ENCODE measurements around the gene WAS. TPM values are rescaled to one million over a fixed set of nuclear protein-coding genes. Genes with fewer than 3 reads are reported as not detected.

Gene WAS
- total and polyA plus RNA-seq, 4 donors: 1.0 to 5.6 (median 4.1) TPM

- Histone ChIP-seq H3K9ac (ENCODE audit: low read depth in 1 of 2, low read length in 2 of 2) (no peak overlapping the region), H3K27ac (ENCODE audit: low read depth in 1 of 2, low read length in 2 of 2) (no peak overlapping the region), H3K36me3 (ENCODE audit: control insufficient read depth in 4 of 4, insufficient read depth in 3 of 4, low read depth in 1 of 4, low read length in 3 of 4) (no peaks in the 10 kb centered on the region), H3K4me1 (ENCODE audit: control insufficient read depth in 4 of 4, insufficient read depth in 4 of 4, low read length in 3 of 4) (peaks cover 0 to 14% (median 6%) of the 10 kb centered on the region in 4 donors), H3K9me3 (ENCODE audit: control insufficient read depth in 4 of 4, low read length in 3 of 4) (no peaks in the 10 kb centered on the region), H3K27me3 (ENCODE audit: control insufficient read depth in 4 of 4, insufficient read depth in 4 of 4, low read length in 3 of 4) (no peaks in the 10 kb centered on the region), H3K4me3 (ENCODE audit: low read depth in 1 of 3, low read length in 3 of 3) (no peak overlapping the region)
- 90% methylated on average over 4 of the region's 4 CpGs for WGBS
- no peak for TF ChIP-seq HNF4G (IDR thresholded peaks at IDR 0.05)
- TF ChIP-seq ZBTB33 (IDR thresholded peaks at IDR 0.05): no peak
- no peak for TF ChIP-seq MAX (IDR thresholded peaks at IDR 0.05)
- no peak for TF ChIP-seq FOXA2 (IDR thresholded peaks at IDR 0.05)
- TF ChIP-seq JUND (IDR thresholded peaks at IDR 0.05): no peak
- no peak for TF ChIP-seq SP1 (IDR thresholded peaks at IDR 0.05)
- TF ChIP-seq FOXA1 (IDR thresholded peaks at IDR 0.05): no peak
- no peak for TF ChIP-seq CTCF (IDR thresholded peaks at IDR 0.05; ENCODE audit: low read depth, low read length, missing input control)
- no peak for TF ChIP-seq ATF3 (IDR thresholded peaks at IDR 0.05)
- DNase-seq (ENCODE audit: low spot score): no peak
Measured at GRCh38 chrX:48715876-48716502, 32.4 kb downstream of the WAS start.

GRCh38 chrX:48719958-48720357 lies 36.4 kb downstream of the WAS start:
- no peaks in the 10 kb centered on the region for H3K36me3 ChIP-seq (ENCODE audit: control insufficient read depth in 4 of 4, insufficient read depth in 3 of 4, low read depth in 1 of 4, low read length in 3 of 4)
- no peak for DNase-seq (ENCODE audit: low spot score)
- TF ChIP-seq HNF4G (IDR thresholded peaks at IDR 0.05) (no peak), FOXA2 (IDR thresholded peaks at IDR 0.05) (no peak), TAF1 (conservative IDR thresholded peaks at IDR 0.05) (no peak), HNF4A (conservative IDR thresholded peaks at IDR 0.05) (no peak), GABPA (IDR thresholded peaks at IDR 0.05 in 1 of 2, conservative IDR thresholded peaks at IDR 0.05 in 1 of 2) (no peak), NR2F2 (IDR thresholded peaks at IDR 0.05) (no peak), REST (IDR thresholded peaks at IDR 0.05) (no peak), EGR1 (IDR thresholded peaks at IDR 0.05; ENCODE audit: low read depth in 2 of 2) (no peak), CTCF (IDR thresholded peaks at IDR 0.05; ENCODE audit: low read depth, low read length, missing input control) (no peak), RAD21 (IDR thresholded peaks at IDR 0.05) (no peak), JUND (IDR thresholded peaks at IDR 0.05) (no peak), RXRA (IDR thresholded peaks at IDR 0.05) (no peak), MAX (IDR thresholded peaks at IDR 0.05) (no peak), YY1 (IDR thresholded peaks at IDR 0.05) (no peak)
- no peak overlapping the region for H3K4me3 ChIP-seq (ENCODE audit: low read depth in 1 of 3, low read length in 3 of 3)
- 84% methylated on average over 2 of the region's 2 CpGs for WGBS
- peaks cover 0 to 2% (median 0%) of the 10 kb centered on the region in 4 donors for H3K9me3 ChIP-seq (ENCODE audit: control insufficient read depth in 4 of 4, low read length in 3 of 4)
- H3K4me1 ChIP-seq (ENCODE audit: control insufficient read depth in 4 of 4, insufficient read depth in 4 of 4, low read length in 3 of 4): no peaks in the 10 kb centered on the region
- no peak overlapping the region for H3K27ac ChIP-seq (ENCODE audit: low read depth in 1 of 2, low read length in 2 of 2)
- no peak overlapping the region for H3K9ac ChIP-seq (ENCODE audit: low read depth in 1 of 2, low read length in 2 of 2)
- no peaks in the 10 kb centered on the region for H3K27me3 ChIP-seq (ENCODE audit: control insufficient read depth in 4 of 4, insufficient read depth in 4 of 4, low read length in 3 of 4)

All from liver (tissue), 9 donors.